Ecto neural progenitor cell (in vitro differentiated cells): Measurements from ENCODE around the gene IFIT1.
"Not testable (repeated sequence)": the region's sequence is repeated elsewhere in the genome, so short reads cannot be mapped to it uniquely, and the experiment has no call there.

Experiments
- DNase-seq: peaks from one replicate; pipeline ENCODE4 v3.0.0-alpha.2; 2018; ENCODE audit warnings: low spot score

Gene IFIT1

GRCh38 chr10:89364531-89364930, 27.9 kb upstream of the IFIT1 start:
- no peak for DNase-seq

- no peak for DNase-seq
Measured at GRCh38 chr10:89367529-89367928, 24.9 kb upstream of the IFIT1 start.

- DNase-seq = no peak
Measured at GRCh38 chr10:89368129-89368528, 24.3 kb upstream of the IFIT1 start.

- no peak for DNase-seq
Measured at GRCh38 chr10:89369156-89370105, 23.0 kb upstream of the IFIT1 start.

GRCh38 chr10:89371079-89371478, 21.3 kb upstream of the IFIT1 start:
- no peak for DNase-seq

- DNase-seq = no peak
Measured at GRCh38 chr10:89371987-89372386, 20.4 kb upstream of the IFIT1 start.

GRCh38 chr10:89373916-89374711, 18.3 kb upstream of the IFIT1 start:
- DNase-seq = no peak

GRCh38 chr10:89374713-89375141, 17.7 kb upstream of the IFIT1 start:
- no peak for DNase-seq

- DNase-seq = no peak
Measured at GRCh38 chr10:89377705-89378637, 14.5 kb upstream of the IFIT1 start, which contains the start of gene IFIT1B. Gene IFIT1B (plus strand): TSS chr10:89378056. CDS start chr10:89378136, 80 bp downstream.

GRCh38 chr10:89379103-89379502, 13.3 kb upstream of the IFIT1 start:
- DNase-seq = no peak

GRCh38 chr10:89382757-89383156, 9.7 kb upstream of the IFIT1 start:
- DNase-seq = no peak

GRCh38 chr10:89384474-89385340, 7.7 kb upstream of the IFIT1 start:
- no peak for DNase-seq

GRCh38 chr10:89388806-89389205, 3.6 kb upstream of the IFIT1 start:
- no peak for DNase-seq

- DNase-seq = no peak
Measured at GRCh38 chr10:89389254-89389653, 3.2 kb upstream of the IFIT1 start.

GRCh38 chr10:89390476-89391225, 1.8 kb upstream of the IFIT1 start:
- no peak for DNase-seq

GRCh38 chr10:89391226-89391576, 1.2 kb upstream of the IFIT1 start:
- DNase-seq = not testable (repeated sequence)

GRCh38 chr10:89392974-89393373, 551 bp downstream of the IFIT1 start:
- DNase-seq = no peak

GRCh38 chr10:89393898-89394297, 1.5 kb downstream of the IFIT1 start:
- no peak for DNase-seq

- no peak for DNase-seq
Measured at GRCh38 chr10:89395141-89395540, 2.7 kb downstream of the IFIT1 start.
